ENCODE data around the gene CHAC2. TPM values are rescaled to one million over a fixed set of nuclear protein-coding genes. Genes with fewer than 3 reads are reported as not detected.

Gene CHAC2
- total and polyA plus RNA-seq, 7 experiments from 2014 or later: 0.29 to 12.1 (median 2.5) TPM

Other genes with a start within 250 kb of the CHAC2 start
- gene ASB3, start 19.1 kb downstream of the CHAC2 start, total RNA-seq: 10 to 100 TPM; 24.9 to 43.2 (median 34.5) TPM
- 10 to 100 TPM; 15.0 to 18.9 TPM for gene ASB3, start 19.1 kb downstream of the CHAC2 start, polyA plus RNA-seq
- gene ERLEC1, start 19.2 kb downstream of the CHAC2 start, total RNA-seq: 10 to 100 TPM; 13.3 to 30.1 (median 26.3) TPM
- gene ERLEC1, start 19.2 kb downstream of the CHAC2 start, polyA plus RNA-seq: 10 to 100 TPM; 23.4 to 26.0 TPM
- 1 to 10 TPM; 2.9 to 5.0 (median 3.1) TPM for gene GPR75, start 92.2 kb downstream of the CHAC2 start, total RNA-seq
- under 1 TPM in 1 of 2 donors, not detected in 1; 0.12 TPM for gene GPR75, start 92.2 kb downstream of the CHAC2 start, polyA plus RNA-seq
- 10 to 100 TPM; 48.8 to 80.1 (median 54.4) TPM for gene PSME4, start 203.2 kb downstream of the CHAC2 start, total RNA-seq
- gene PSME4, start 203.2 kb downstream of the CHAC2 start, polyA plus RNA-seq: 1 to 10 TPM; 2.4 to 5.1 TPM

Measured in naive thymus-derived CD4-positive, alpha-beta T cell (primary cell).